Measurements from ENCODE around the gene RABGAP1. TPM values are rescaled to one million over a fixed set of nuclear protein-coding genes. Genes with fewer than 3 reads are reported as not detected.

The RABGAP1 gene
- polyA plus RNA-seq, 4 donors, result 57.6 to 69.7 (median 64.0) TPM

- DNase-seq (ENCODE audit: low read depth in 4 of 4, low spot score in 3 of 4), result no peak
Measured at GRCh38 chr9:123135430-123135829, 194.6 kb downstream of the RABGAP1 start.

- DNase-seq (ENCODE audit: low read depth in 4 of 4, low spot score in 3 of 4), result no peak
Measured at GRCh38 chr9:123138163-123138562, 197.3 kb downstream of the RABGAP1 start.

GRCh38 chr9:123149067-123149466, 208.2 kb downstream of the RABGAP1 start:
- DNase-seq (ENCODE audit: low read depth in 4 of 4, low spot score in 3 of 4), result no peak

DNA sequence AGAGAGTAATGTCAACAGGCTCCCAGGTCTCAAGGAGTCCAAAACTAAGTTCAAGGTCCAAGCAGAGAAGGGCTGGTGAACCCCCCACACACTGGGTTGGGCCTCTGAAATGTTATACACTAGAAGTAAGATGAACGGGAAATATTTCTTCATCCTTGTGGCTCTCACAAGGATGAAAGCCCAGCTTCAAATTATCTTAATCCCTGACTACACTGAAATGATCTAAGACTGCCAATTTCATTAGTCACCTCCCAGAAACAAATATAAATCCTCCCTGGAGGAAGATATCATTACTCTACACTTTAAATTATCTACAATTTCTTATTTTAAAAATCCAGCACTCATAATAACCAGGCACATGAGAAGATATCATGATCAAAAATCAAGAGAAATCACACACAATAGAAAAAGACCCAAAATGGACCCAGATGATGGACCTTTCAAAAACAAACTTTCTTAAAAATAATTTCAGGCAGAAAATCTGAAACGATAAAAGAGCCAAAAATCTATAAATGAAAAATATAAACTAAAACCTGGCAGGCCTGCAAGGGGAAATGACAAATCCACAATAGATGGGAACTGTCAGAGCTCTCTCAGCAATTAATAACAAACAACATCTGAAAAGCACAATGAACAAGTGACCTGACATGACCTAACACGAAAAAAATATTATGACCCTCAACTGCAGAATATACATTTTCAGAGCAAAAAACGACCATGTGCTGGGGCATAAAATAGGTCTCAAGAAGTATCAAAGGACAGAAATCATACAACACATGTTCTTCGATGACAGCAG, 210.1 kb downstream of the RABGAP1 start:
- no peak for DNase-seq (ENCODE audit: low read depth in 4 of 4, low spot score in 3 of 4)

Other genes with a start within 250 kb of the RABGAP1 start
- gene OR1L4, start 217.0 kb upstream of the RABGAP1 start, polyA plus RNA-seq (ENCODE audit: insufficient read length in 4 of 4), result not detected
- not detected for gene OR1L6, start 198.7 kb upstream of the RABGAP1 start, polyA plus RNA-seq (ENCODE audit: insufficient read length in 4 of 4)
- under 1 TPM in 1 of 4 donors, not detected in 3; 0.05 TPM for gene OR5C1, start 152.1 kb upstream of the RABGAP1 start, polyA plus RNA-seq (ENCODE audit: insufficient read length in 4 of 4)
- gene OR1K1, start 140.9 kb upstream of the RABGAP1 start, polyA plus RNA-seq (ENCODE audit: insufficient read length in 4 of 4), result not detected
- 10 to 100 TPM; 31.6 to 36.4 (median 35.5) TPM for gene PDCL, start 112.4 kb upstream of the RABGAP1 start, polyA plus RNA-seq (ENCODE audit: insufficient read length in 4 of 4)
- 10 to 100 TPM; 38.0 to 46.9 (median 46.1) TPM for gene RC3H2, start 35.7 kb upstream of the RABGAP1 start, polyA plus RNA-seq (ENCODE audit: insufficient read length in 4 of 4)
- 10 to 100 TPM; 13.3 to 18.1 (median 17.3) TPM for gene ZBTB6, start 27.7 kb upstream of the RABGAP1 start, polyA plus RNA-seq (ENCODE audit: insufficient read length in 4 of 4)
- 10 to 100 TPM; 18.2 to 23.8 (median 22.6) TPM for gene ZBTB26, start 9.5 kb upstream of the RABGAP1 start, polyA plus RNA-seq (ENCODE audit: insufficient read length in 4 of 4)
- gene GPR21, start 92.6 kb downstream of the RABGAP1 start, polyA plus RNA-seq (ENCODE audit: insufficient read length in 4 of 4), result under 1 TPM in 3 of 4 donors, not detected in 1; 0.44 to 0.80 (median 0.66) TPM

Measured in right renal pelvis (tissue), 4 donors.